Karpas-422 (cell line): ENCODE data around the gene TSC2. TPM values are rescaled to one million over a fixed set of nuclear protein-coding genes. Genes with fewer than 3 reads are reported as not detected.
"Not testable (repeated sequence)": the region's sequence is repeated elsewhere in the genome, so short reads cannot be mapped to it uniquely, and the experiment has no call there.

Experiments used
- DNase-seq: peaks from one replicate; pipeline ENCODE4 v3.0.0-alpha.2; 2015
- H2AFZ ChIP-seq: fragments of 200-600 bp; sonication (generic); 2 replicates; pipeline ENCODE4 v1.6.1; 2014; ENCODE audit warnings: antibody characterized with exemption, low read length, mixed read lengths
- H3K27ac ChIP-seq: fragments of 200-600 bp; sonication (generic); 2 replicates; pipeline ENCODE4 v1.5.1; 2014; ENCODE audit warnings: mild to moderate bottlenecking, low read length, moderate library complexity
- H3K27me3 ChIP-seq: fragments of 200-600 bp; sonication (generic); 2 replicates; pipeline ENCODE4 v1.6.1; 2014; ENCODE audit warnings: low read length, mixed read lengths
- H3K36me3 ChIP-seq: fragments of 200-600 bp; sonication (generic); 2 replicates; pipeline ENCODE4 v1.6.1; 2014; ENCODE audit warnings: low read length, mixed read lengths; ENCODE audit not compliant: insufficient read depth
- H3K4me1 ChIP-seq: fragments of 200-600 bp; sonication (generic); 2 replicates; pipeline ENCODE4 v1.6.1; 2014; ENCODE audit warnings: mild to moderate bottlenecking, low read length, mixed read lengths
- H3K4me2 ChIP-seq: fragments of 200-600 bp; sonication (generic); 2 replicates; pipeline ENCODE4 v1.6.1; 2014; ENCODE audit warnings: low read length, low read depth, mild to moderate bottlenecking; ENCODE audit not compliant: poor library complexity, severe bottlenecking
- H3K4me3 ChIP-seq: fragments of 200-600 bp; sonication (generic); 2 replicates; pipeline ENCODE4 v1.5.1; 2014; ENCODE audit warnings: mild to moderate bottlenecking, antibody characterized with exemption, low read length, mixed read lengths
- H3K79me2 ChIP-seq: fragments of 200-600 bp; sonication (generic); 2 replicates; pipeline ENCODE4 v1.6.1; 2014; ENCODE audit warnings: mild to moderate bottlenecking, low read length, mixed read lengths
- H3K9ac ChIP-seq: fragments of 200-600 bp; sonication (generic); 2 replicates; pipeline ENCODE4 v1.6.0; 2014; ENCODE audit warnings: low read length
- H3K9me2 ChIP-seq: fragments of 200-600 bp; sonication (generic), shearing (Covaris generic); replicated peaks from 2 replicates; pipeline ENCODE4 v1.6.0; 2014; ENCODE audit warnings: mild to moderate bottlenecking, low read length, moderate library complexity; ENCODE audit not compliant: insufficient read depth
- H3K9me3 ChIP-seq: fragments of 300-700, 200-600 bp; sonication (generic); 2 replicates; pipeline ENCODE4 v1.6.1; 2014; ENCODE audit warnings: low read length, mixed read lengths
- H4K20me1 ChIP-seq: fragments of 200-600 bp; sonication (generic); 2 replicates; pipeline ENCODE4 v1.6.1; 2014; ENCODE audit warnings: mild to moderate bottlenecking, antibody characterized with exemption, low read length, low read depth; ENCODE audit not compliant: insufficient read depth
- total RNA-seq: library from RNA; depleted of rRNA; stranded (reverse); fragments of >200 nt; shearing (Covaris generic); gene quantifications from 2 replicates; pipeline ENCODE4 v1.2.3, GENCODE V29; 2014; ENCODE audit warnings: low replicate concordance

The TSC2 gene
- total RNA-seq, 1 experiment from 2014 or later, result 33.3 TPM

- Histone ChIP-seq H2AFZ (no peak overlapping the region), H3K4me1 (no peaks in the 10 kb centered on the region), H3K79me2 (no peaks in the 10 kb centered on the region), H4K20me1 (no peaks in the 10 kb centered on the region), H3K27ac (no peak overlapping the region), H3K9me2 (no peaks in the 10 kb centered on the region), H3K9ac (no peak overlapping the region), H3K27me3 (no peaks in the 10 kb centered on the region), H3K9me3 (no peaks in the 10 kb centered on the region), H3K4me3 (no peak overlapping the region), H3K4me2 (no peak overlapping the region), H3K36me3 (no peaks in the 10 kb centered on the region)
- no peak for DNase-seq
These were observed 15.3 kb upstream of the TSC2 start for GRCh38 chr16:2032285-2033056.

GRCh38 chr16:2033057-2033908, 14.5 kb upstream of the TSC2 start:
- Histone ChIP-seq H3K27me3 (no peaks in the 10 kb centered on the region), H4K20me1 (no peaks in the 10 kb centered on the region), H3K4me3 (no peak overlapping the region), H3K4me1 (no peaks in the 10 kb centered on the region), H3K9me3 (no peaks in the 10 kb centered on the region), H3K79me2 (no peaks in the 10 kb centered on the region), H3K36me3 (no peaks in the 10 kb centered on the region), H3K9ac (no peak overlapping the region), H3K27ac (no peak overlapping the region), H3K9me2 (no peaks in the 10 kb centered on the region), H2AFZ (no peak overlapping the region), H3K4me2 (no peak overlapping the region)
- no peak for DNase-seq

- H3K36me3 ChIP-seq, H3K4me2 ChIP-seq, DNase-seq, H3K9ac ChIP-seq, H3K27me3 ChIP-seq, H3K27ac ChIP-seq, H3K9me3 ChIP-seq, H2AFZ ChIP-seq, H3K79me2 ChIP-seq, H3K9me2 ChIP-seq, H3K4me1 ChIP-seq, H4K20me1 ChIP-seq, H3K4me3 ChIP-seq: not testable (repeated sequence)
These were observed 13.7 kb upstream of the TSC2 start for GRCh38 chr16:2033909-2034695.

GRCh38 chr16:2034696-2035430, 12.9 kb upstream of the TSC2 start:
- H2AFZ ChIP-seq, result no peak overlapping the region
- no peaks in the 10 kb centered on the region for H4K20me1 ChIP-seq
- no peak overlapping the region for H3K4me3 ChIP-seq
- no peaks in the 10 kb centered on the region for H3K79me2 ChIP-seq
- H3K4me2 ChIP-seq, result no peak overlapping the region
- H3K27me3 ChIP-seq, result no peaks in the 10 kb centered on the region
- no peaks in the 10 kb centered on the region for H3K36me3 ChIP-seq
- no peaks in the 10 kb centered on the region for H3K9me2 ChIP-seq
- H3K4me1 ChIP-seq, result no peaks in the 10 kb centered on the region
- no peaks in the 10 kb centered on the region for H3K9me3 ChIP-seq
- H3K9ac ChIP-seq, result no peak overlapping the region
- H3K27ac ChIP-seq, result no peak overlapping the region
- DNase-seq, result no peak

GRCh38 chr16:2035431-2036199, 12.2 kb upstream of the TSC2 start:
- Histone ChIP-seq H3K4me2 (no peak overlapping the region), H3K36me3 (no peaks in the 10 kb centered on the region), H3K4me1 (no peaks in the 10 kb centered on the region), H3K4me3 (no peak overlapping the region), H3K27ac (no peak overlapping the region), H3K79me2 (no peaks in the 10 kb centered on the region), H4K20me1 (no peaks in the 10 kb centered on the region), H2AFZ (no peak overlapping the region), H3K9me3 (no peaks in the 10 kb centered on the region), H3K9ac (no peak overlapping the region), H3K27me3 (no peaks in the 10 kb centered on the region), H3K9me2 (no peaks in the 10 kb centered on the region)
- no peak for DNase-seq

- no peaks in the 10 kb centered on the region for H3K9me2 ChIP-seq
- no peaks in the 10 kb centered on the region for H4K20me1 ChIP-seq
- no peak overlapping the region for H3K27ac ChIP-seq
- H3K27me3 ChIP-seq, result no peaks in the 10 kb centered on the region
- no peaks in the 10 kb centered on the region for H3K9me3 ChIP-seq
- H3K9ac ChIP-seq, result no peak overlapping the region
- no peak overlapping the region for H2AFZ ChIP-seq
- no peaks in the 10 kb centered on the region for H3K4me1 ChIP-seq
- DNase-seq, result no peak
- H3K36me3 ChIP-seq, result no peaks in the 10 kb centered on the region
- no peaks in the 10 kb centered on the region for H3K79me2 ChIP-seq
- no peak overlapping the region for H3K4me3 ChIP-seq
- H3K4me2 ChIP-seq, result no peak overlapping the region
These were observed 11.4 kb upstream of the TSC2 start for GRCh38 chr16:2036200-2036966.

- no peak for DNase-seq
- Histone ChIP-seq H3K9me3 (no peaks in the 10 kb centered on the region), H3K36me3 (no peaks in the 10 kb centered on the region), H3K9ac (no peak overlapping the region), H3K4me1 (no peaks in the 10 kb centered on the region), H2AFZ (no peak overlapping the region), H3K4me3 (no peak overlapping the region), H3K9me2 (no peaks in the 10 kb centered on the region), H3K79me2 (no peaks in the 10 kb centered on the region), H3K27ac (no peak overlapping the region), H3K27me3 (no peaks in the 10 kb centered on the region), H4K20me1 (no peaks in the 10 kb centered on the region), H3K4me2 (no peak overlapping the region)
These were observed 10.7 kb upstream of the TSC2 start for GRCh38 chr16:2037115-2037514.
